Tibial nerve (tissue), 4 donors: ENCODE measurements around the gene LGR6. TPM values are rescaled to one million over a fixed set of nuclear protein-coding genes. Genes with fewer than 3 reads are reported as not detected.

Experiments
- DNase-seq, 2 donors: peaks; one replicate each; pipeline ENCODE4 v3.0.0-alpha.2; 2019; ENCODE audit warnings: low spot score in 2 of 2
- H3K27ac ChIP-seq, 4 donors: fragments of 200-600 bp; sonication (generic) in 3 of 4; one replicate each; pipeline ENCODE4 v1.5.1; 2017 to 2019; ENCODE audit warnings: mild to moderate bottlenecking in 1 of 4
- H3K27me3 ChIP-seq, 2 donors: fragments of 200-600 bp; sonication (generic) in 1 of 2; one replicate each; pipeline versions ENCODE4 v1.5.1 to v1.6.0; 2017 to 2019
- H3K36me3 ChIP-seq, 3 donors: fragments of 200-600 bp; sonication (generic); one replicate each; pipeline ENCODE4 v1.5.1; 2018 to 2019
- H3K4me1 ChIP-seq, 4 donors: fragments of 200-600 bp; sonication (generic) in 3 of 4; one replicate each; pipeline ENCODE4 v1.5.1; 2017 to 2019
- H3K4me3 ChIP-seq, 4 donors: fragments of 200-600 bp; sonication (generic) in 3 of 4; one replicate each; pipeline ENCODE4 v1.5.1; 2017 to 2019; ENCODE audit warnings: mild to moderate bottlenecking in 1 of 4, moderate library complexity in 1 of 4
- H3K9me3 ChIP-seq, 4 donors: fragments of 200-600 bp; sonication (generic) in 3 of 4; one replicate each; pipeline ENCODE4 v1.5.1; 2017 to 2019
- EP300 ChIP-seq, 2 donors: sonication (generic); formaldehyde crosslinking; IDR thresholded peaks; one replicate each; pipeline ENCODE4 v1.6.1; 2017; ENCODE audit warnings: antibody characterized with exemption in 2 of 2, mild to moderate bottlenecking in 1 of 2
- POLR2A ChIP-seq, 2 donors: fragments of 450-650 bp; IDR thresholded peaks; one replicate each; pipeline ENCODE4 v1.6.1; 2017; ENCODE audit warnings: antibody characterized with exemption in 2 of 2, mild to moderate bottlenecking in 2 of 2, moderate library complexity in 2 of 2
- WGBS, 2 donors: methylation state at CpG; one replicate each; pipeline ENCODE4 v1.1.5; 2018; 5-methylcytosine and 5-hydroxymethylcytosine counted together
- total RNA-seq, 4 donors: library from RNA; depleted of rRNA; stranded (reverse); fragments of >200 nt; gene quantifications; one replicate each; pipeline ENCODE4 v1.1.0, GENCODE V29; 2016
- TF ChIP-seq, protein P1 (sequence below), 5 experiments: fragments of 200-600 bp in 3 of 5; fragments of 450-650 bp in 2 of 5; sonication (generic) in 3 of 5; IDR thresholded peaks; one replicate each; pipeline ENCODE4 v1.5.1; 2016 to 2019; ENCODE audit warnings: antibody characterized with exemption in 5 of 5, mild to moderate bottlenecking in 3 of 5, moderate library complexity in 2 of 5

Gene LGR6
- total RNA-seq, 4 donors from 2014 or later: 0.42 TPM; not detected in 3

DNA sequence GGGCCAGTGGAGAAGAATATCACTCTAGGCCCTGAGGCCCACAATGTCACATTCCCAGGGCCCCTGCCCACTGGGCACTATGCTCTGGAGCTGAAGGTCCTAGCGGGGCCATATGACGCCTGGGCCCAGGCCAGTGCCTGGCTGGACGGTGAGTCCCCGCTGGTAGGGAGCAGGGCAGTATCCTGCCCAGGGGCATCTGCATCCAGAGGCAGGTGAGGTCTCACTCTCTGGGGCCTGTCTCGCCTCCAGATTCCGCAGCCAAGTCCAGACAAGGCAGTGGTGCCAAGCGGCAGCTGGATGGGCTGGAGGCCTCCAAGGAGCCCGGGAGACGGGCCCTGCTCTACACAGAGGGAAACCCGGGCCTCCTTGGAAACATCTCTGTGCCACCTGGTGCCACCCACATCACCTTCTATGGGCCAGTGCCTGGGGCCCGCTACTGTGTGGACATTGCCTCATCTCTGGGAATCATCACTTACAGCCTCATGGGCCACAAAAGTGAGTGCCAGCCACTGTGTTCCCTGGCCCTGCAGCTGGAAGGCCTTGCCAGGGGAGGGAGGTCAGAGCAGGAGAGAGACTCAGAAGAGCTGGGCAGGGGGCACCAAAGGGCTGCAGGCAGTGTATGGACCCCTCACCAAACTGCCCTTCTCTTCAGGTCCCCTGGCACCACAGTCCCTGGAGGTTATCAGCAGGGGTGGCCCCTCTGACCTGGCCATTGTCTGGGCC, 22.1 kb upstream of the LGR6 start:
- H3K9me3 ChIP-seq: no peaks in the 10 kb centered on the region
- TF ChIP-seq, protein P1, sequence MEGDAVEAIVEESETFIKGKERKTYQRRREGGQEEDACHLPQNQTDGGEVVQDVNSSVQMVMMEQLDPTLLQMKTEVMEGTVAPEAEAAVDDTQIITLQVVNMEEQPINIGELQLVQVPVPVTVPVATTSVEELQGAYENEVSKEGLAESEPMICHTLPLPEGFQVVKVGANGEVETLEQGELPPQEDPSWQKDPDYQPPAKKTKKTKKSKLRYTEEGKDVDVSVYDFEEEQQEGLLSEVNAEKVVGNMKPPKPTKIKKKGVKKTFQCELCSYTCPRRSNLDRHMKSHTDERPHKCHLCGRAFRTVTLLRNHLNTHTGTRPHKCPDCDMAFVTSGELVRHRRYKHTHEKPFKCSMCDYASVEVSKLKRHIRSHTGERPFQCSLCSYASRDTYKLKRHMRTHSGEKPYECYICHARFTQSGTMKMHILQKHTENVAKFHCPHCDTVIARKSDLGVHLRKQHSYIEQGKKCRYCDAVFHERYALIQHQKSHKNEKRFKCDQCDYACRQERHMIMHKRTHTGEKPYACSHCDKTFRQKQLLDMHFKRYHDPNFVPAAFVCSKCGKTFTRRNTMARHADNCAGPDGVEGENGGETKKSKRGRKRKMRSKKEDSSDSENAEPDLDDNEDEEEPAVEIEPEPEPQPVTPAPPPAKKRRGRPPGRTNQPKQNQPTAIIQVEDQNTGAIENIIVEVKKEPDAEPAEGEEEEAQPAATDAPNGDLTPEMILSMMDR (IDR thresholded peaks at IDR 0.05): no peak
- no peak for TF ChIP-seq EP300 (IDR thresholded peaks at IDR 0.05)
- TF ChIP-seq POLR2A (IDR thresholded peaks at IDR 0.05): no peak
- peaks cover 0 to 15% (median 2%) of the 10 kb centered on the region in 4 donors for H3K4me1 ChIP-seq
- no peaks in the 10 kb centered on the region for H3K27me3 ChIP-seq
- no peak overlapping the region for H3K4me3 ChIP-seq
- H3K36me3 ChIP-seq: peaks cover 0 to 4% (median 0%) of the 10 kb centered on the region in 3 donors
- H3K27ac ChIP-seq: no peak overlapping the region
- 92 to 93% methylated on average over 2 to 11 of the region's 11 CpGs for WGBS, 2 donors
- DNase-seq: no peak

DNA sequence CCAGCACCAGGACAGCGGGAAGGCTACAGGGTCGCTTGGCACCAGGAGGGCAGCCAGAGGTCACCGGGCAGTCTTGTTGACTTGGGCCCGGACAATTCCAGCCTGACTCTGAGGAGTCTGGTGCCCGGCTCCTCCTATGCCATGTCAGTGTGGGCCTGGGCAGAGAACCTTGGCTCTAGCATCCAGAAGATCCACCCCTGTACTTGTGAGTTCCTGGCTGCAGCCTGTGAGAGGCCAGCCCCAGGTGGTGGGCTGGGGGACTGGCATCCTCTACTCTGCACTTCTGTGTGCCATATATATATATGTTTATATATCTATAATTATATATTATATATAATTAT, 21.6 kb upstream of the LGR6 start:
- H3K4me3 ChIP-seq: no peak overlapping the region
- no peak for DNase-seq
- H3K36me3 ChIP-seq: peaks cover 0 to 4% (median 0%) of the 10 kb centered on the region in 3 donors
- TF ChIP-seq, protein P1 (IDR thresholded peaks at IDR 0.05): no peak
- TF ChIP-seq POLR2A (IDR thresholded peaks at IDR 0.05) (no peak), EP300 (IDR thresholded peaks at IDR 0.05) (no peak)
- no peak overlapping the region for H3K27ac ChIP-seq
- no peaks in the 10 kb centered on the region for H3K9me3 ChIP-seq
- 71 to 79% methylated on average over 5 of the region's 5 CpGs for WGBS, 2 donors
- H3K4me1 ChIP-seq: peaks cover 0 to 15% (median 2%) of the 10 kb centered on the region in 4 donors
- H3K27me3 ChIP-seq: no peaks in the 10 kb centered on the region

DNA sequence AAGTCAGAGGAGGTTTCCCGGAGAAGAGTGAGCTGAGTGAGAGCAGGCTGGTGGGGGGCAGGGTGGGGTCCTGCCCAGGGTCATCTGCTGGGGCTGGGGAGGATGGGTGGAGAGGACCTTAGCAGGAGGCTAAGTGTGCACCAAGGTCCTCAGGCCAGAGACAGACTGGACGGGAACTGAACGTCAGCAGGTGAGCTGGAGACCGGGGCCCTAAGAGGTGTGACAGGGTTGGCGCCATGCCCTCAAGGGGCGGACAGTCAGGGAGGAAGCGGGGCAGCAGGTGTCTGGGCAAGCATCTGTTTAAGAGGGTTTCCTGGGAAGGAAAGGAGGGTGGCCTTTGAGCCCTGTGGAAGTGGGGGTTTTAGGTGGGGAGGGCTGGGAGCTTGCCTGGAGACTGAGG, 19.6 kb upstream of the LGR6 start:
- no peak for DNase-seq
- Histone ChIP-seq H3K4me1 (no peaks in the 10 kb centered on the region), H3K27me3 (no peaks in the 10 kb centered on the region), H3K27ac (no peak overlapping the region), H3K9me3 (no peaks in the 10 kb centered on the region), H3K4me3 (no peak overlapping the region), H3K36me3 (peaks cover 0 to 7% (median 0%) of the 10 kb centered on the region in 3 donors)
- TF ChIP-seq, protein P1 (IDR thresholded peaks at IDR 0.05): no peak
- TF ChIP-seq POLR2A (IDR thresholded peaks at IDR 0.05) (no peak), EP300 (IDR thresholded peaks at IDR 0.05) (no peak)
- WGBS, 2 donors: 83 to 91% methylated on average over 7 of the region's 7 CpGs

DNA sequence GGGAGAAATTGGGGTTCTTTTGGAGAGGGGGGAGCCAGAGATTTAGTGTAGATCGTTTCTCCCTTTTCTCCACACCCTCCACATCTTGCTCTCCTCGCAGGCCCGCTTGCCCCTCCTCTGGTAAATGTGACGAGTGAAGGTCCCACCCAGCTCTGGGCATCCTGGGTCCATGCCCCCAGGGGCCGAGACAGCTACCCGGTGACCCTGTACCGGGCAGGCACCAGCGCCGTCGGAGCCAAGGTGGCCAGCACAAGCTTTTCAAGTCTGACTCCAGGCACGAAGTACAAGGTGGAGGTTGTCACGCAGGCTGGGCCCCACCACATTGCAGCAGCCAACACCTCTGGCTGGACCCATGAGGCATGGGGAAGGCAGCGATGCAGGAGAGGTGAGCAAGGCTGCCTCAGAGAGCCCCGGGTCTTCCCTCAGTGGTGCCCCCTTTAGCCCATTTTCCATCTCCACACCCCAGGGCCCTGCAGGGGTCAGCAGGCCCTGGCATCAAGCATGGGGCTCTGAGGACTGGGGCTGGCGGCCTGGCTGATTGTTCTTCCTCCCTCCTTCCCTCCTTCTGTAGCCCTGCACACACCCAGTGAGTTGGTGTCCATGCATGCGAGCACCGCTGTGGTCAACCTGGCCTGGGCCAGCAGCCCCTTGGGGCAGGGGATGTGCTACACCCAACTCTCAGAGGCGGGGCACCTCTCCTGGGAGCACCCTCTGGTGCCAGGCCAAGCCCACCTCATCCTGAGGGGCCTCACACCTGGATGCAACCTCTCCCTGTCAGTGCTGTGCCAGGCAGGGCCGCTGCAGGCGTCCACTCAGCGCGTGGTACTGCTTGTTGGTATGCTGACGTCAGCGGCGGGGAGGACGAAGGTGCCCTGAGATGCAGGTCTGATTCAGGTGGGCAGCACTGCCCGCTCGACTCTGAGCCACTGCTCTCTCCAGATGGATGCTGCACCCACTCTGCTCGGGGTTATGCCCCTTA, 16.4 kb upstream of the LGR6 start:
- Histone ChIP-seq H3K4me3 (no peak overlapping the region), H3K36me3 (peaks cover 0 to 3% (median 0%) of the 10 kb centered on the region in 3 donors), H3K9me3 (no peaks in the 10 kb centered on the region), H3K27me3 (no peaks in the 10 kb centered on the region), H3K4me1 (no peaks in the 10 kb centered on the region), H3K27ac (no peak overlapping the region)
- DNase-seq: no peak
- 87 to 89% methylated on average over 26 to 28 of the region's 29 CpGs for WGBS, 2 donors
- TF ChIP-seq, protein P1 (IDR thresholded peaks at IDR 0.05): no peak
- TF ChIP-seq EP300 (IDR thresholded peaks at IDR 0.05) (no peak), POLR2A (IDR thresholded peaks at IDR 0.05) (no peak)
